IPS-20b (cell line): ENCODE measurements around the gene JAKMIP2.

ENCODE experiments used
- H3K27ac ChIP-seq: one replicate; pipeline ENCODE4 v1.5.1; 2013; ENCODE audit warnings: low read length
- H3K27me3 ChIP-seq: 2 replicates; pipeline ENCODE4 v1.6.1; 2013; ENCODE audit warnings: mild to moderate bottlenecking, low read length, inconsistent platforms; ENCODE audit not compliant: insufficient read depth
- H3K36me3 ChIP-seq: 2 replicates; pipeline ENCODE4 v1.6.1; 2013; ENCODE audit warnings: low read depth, mild to moderate bottlenecking, inconsistent platforms, low read length, moderate library complexity; ENCODE audit not compliant: insufficient read depth
- H3K4me1 ChIP-seq: 2 replicates; pipeline ENCODE4 v1.6.1; 2013; ENCODE audit warnings: mild to moderate bottlenecking, control low read depth, inconsistent platforms, low read length, moderate library complexity; ENCODE audit not compliant: insufficient read depth
- H3K4me3 ChIP-seq: 2 replicates; pipeline ENCODE4 v1.5.1; 2013; ENCODE audit warnings: mild to moderate bottlenecking, low read length, inconsistent platforms
- H3K9ac ChIP-seq: 2 replicates; pipeline ENCODE4 v1.6.1; 2013; ENCODE audit warnings: low read depth, mild to moderate bottlenecking, inconsistent platforms, low read length, moderate library complexity
- H3K9me3 ChIP-seq: 2 replicates; pipeline ENCODE4 v1.6.1; 2013; ENCODE audit warnings: mild to moderate bottlenecking, low read depth, low read length, inconsistent platforms; ENCODE audit not compliant: insufficient read depth

JAKMIP2 gene

DNA sequence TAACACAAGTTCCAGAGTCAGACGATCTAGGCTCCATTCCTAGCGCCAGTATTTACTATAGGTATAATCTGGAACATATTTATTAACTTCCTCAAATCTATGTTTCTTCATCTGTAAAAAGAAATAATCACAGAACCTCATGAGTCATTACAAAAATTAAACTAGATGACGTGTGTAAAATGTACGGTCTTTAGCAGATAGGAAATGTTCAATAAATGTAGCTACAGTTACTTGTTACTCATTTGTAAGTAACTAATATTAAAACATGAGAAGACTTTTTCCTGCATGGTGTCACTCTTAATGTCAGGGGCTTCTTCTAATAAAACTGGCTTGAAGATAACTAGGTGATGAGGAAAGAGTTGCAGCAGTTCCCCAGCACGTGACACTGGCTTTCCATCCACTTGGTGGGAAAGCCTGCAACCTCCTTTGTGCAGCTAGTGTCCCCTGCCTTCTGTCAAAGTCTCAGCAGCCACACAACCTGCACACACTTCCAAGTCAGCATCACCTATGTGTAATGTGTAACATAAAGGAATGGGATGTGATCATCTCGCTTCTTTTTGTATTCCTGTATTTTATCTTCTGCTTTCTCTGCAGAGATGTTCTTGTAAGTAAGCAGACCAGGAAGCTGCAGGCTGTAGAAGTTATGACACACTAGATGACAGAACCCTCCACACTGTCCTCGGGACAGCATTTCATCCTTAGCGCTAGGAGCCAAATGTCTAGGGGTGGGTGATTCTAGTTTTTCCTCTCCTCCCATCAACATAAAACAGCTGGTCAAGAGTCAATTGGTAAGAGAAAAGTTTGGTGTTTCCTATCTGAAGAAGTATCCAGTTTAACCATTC is 1.8 kb upstream of the JAKMIP2 start:
- no peaks in the 10 kb centered on the region for H3K27me3 ChIP-seq
- no peaks in the 10 kb centered on the region for H3K9me3 ChIP-seq
- H3K9ac ChIP-seq: no peak overlapping the region
- no peak overlapping the region for H3K4me3 ChIP-seq
- no peak overlapping the region for H3K27ac ChIP-seq
- H3K36me3 ChIP-seq: no peaks in the 10 kb centered on the region
- peaks cover 18% of the 10 kb centered on the region; the same call in 1 of the 2 replicates for H3K4me1 ChIP-seq

DNA sequence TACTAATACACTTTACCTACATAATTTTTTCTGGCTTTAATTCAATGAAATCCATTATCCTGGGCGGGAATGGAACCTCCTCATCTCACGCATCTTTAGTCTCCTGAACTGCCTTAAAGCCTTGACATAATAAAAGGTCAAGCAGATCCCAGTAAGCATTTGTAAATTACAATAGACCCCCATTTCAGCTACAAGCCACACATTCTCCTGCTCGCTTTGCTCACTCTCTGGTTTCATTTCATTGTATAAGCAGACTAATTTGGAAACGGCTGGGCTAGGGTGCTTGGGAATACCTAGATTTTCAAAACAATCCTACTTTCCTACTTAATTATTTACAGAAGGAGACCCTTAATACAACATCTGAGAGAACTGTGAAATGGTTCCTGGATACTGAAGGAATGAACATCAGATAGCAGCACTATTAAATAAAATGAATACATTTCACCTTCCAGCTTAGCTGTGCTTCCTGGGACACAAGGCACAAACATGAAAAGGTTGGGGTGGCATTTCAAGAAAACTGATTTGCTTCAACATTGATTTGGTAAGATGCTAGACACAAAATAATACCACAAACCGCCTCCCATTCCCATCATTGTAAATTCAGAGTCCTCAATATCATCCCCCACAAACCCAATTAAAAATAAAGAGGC is 1.5 kb downstream of the JAKMIP2 start:
- Histone ChIP-seq H3K27ac (no peak overlapping the region), H3K4me1 (peaks cover 18% of the 10 kb centered on the region; the same call in 1 of the 2 replicates), H3K9me3 (peaks cover 3% of the 10 kb centered on the region; the same call in 1 of the 2 replicates), H3K27me3 (no peaks in the 10 kb centered on the region), H3K9ac (peak overlapping the region; percentile 94; the same call in 1 of the 2 replicates), H3K36me3 (no peaks in the 10 kb centered on the region), H3K4me3 (peak overlapping the region; percentile 95)

DNA sequence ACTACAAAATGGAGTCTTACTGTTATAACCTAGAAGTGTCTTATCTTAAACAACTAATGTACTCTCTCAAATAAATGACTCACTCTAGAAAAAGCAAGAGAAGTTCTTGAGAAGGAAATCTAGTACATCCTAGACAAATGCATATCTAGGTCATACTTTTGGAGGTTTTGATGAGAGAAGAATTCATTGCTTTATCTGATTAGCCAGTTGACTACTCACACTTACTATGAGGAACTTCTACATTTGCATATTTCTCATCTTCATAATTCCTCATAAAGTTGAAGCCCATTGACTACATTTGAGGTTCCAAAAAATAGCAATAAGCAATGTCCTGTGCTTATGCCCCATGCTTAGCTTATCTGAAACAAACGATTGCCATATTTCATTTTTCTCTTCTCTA is 2.8 kb downstream of the JAKMIP2 start:
- peaks cover 22% of the 10 kb centered on the region; the same call in 1 of the 2 replicates for H3K4me1 ChIP-seq
- H3K27ac ChIP-seq: no peak overlapping the region
- H3K27me3 ChIP-seq: no peaks in the 10 kb centered on the region
- H3K4me3 ChIP-seq: peak overlapping the region; percentile 95
- H3K9ac ChIP-seq: peak overlapping the region; percentile 94; the same call in 1 of the 2 replicates
- no peaks in the 10 kb centered on the region for H3K36me3 ChIP-seq
- H3K9me3 ChIP-seq: peaks cover 3% of the 10 kb centered on the region; the same call in 1 of the 2 replicates

DNA sequence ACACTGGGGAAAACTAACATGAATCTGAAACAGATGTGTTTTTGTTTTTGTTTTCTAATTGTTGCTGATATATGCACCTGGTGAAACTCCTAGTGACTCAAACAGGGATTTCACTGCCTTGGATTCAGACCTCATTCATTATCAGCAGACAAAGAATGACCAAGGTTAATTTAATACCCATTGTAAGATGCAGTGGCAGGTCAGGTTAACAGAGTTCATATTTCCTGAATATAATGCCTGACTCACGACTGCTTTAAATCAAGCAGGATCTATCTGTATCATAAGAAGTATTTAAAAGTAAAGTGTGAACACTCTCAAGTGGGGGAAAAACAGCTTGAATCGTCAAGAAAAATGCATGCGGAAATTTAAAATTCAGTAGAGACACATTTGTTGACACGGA is 5.5 kb downstream of the JAKMIP2 start:
- Histone ChIP-seq H3K36me3 (no peaks in the 10 kb centered on the region), H3K9ac (no peak overlapping the region), H3K27ac (no peak overlapping the region), H3K4me3 (no peak overlapping the region), H3K9me3 (peaks cover 3% of the 10 kb centered on the region; the same call in 1 of the 2 replicates), H3K27me3 (no peaks in the 10 kb centered on the region), H3K4me1 (peaks cover 28% of the 10 kb centered on the region; the same call in 1 of the 2 replicates)

DNA sequence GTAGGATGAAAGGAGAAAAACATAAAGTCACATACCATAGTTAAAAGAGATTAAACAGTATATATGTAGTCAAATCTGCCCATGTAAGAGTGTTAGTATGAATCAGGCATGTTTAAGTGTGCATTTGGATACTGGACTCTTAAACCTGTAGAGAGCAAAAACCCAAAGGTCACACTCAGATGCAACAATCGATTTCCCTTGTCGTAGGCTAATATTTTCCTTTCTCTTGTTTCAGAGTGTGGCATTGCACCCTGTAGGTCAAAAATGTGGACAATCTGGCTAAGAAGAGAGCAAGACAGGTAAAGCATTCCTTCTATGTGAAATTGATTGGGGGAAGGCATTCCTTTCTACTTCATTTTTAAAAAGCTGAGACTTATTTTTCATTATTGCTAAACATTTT is 8.9 kb downstream of the JAKMIP2 start:
- no peak overlapping the region for H3K27ac ChIP-seq
- no peak overlapping the region for H3K9ac ChIP-seq
- no peak overlapping the region for H3K4me3 ChIP-seq
- peaks cover 15% of the 10 kb centered on the region; the same call in 1 of the 2 replicates for H3K4me1 ChIP-seq
- H3K27me3 ChIP-seq: no peaks in the 10 kb centered on the region
- H3K36me3 ChIP-seq: no peaks in the 10 kb centered on the region
- H3K9me3 ChIP-seq: peaks cover 3% of the 10 kb centered on the region; the same call in 1 of the 2 replicates

DNA sequence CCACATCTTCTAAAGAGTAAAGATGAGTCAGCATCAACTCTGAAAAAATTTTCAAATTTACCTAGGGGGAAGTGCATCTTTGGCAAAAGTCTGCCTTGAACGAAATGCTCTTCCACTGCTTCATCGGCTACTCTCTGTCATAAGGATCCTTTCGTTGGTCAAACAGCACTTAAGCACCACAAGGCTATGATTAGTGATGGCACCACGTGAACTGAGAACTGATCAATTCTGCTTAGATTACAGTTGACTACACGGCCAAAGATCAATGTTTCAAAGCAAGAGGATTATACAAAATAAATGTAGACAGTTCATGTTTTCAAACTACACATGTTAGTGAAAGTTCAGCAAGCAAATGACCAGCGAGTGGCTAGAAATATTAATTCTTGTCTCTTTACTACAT is 9.4 kb downstream of the JAKMIP2 start:
- Histone ChIP-seq H3K27me3 (no peaks in the 10 kb centered on the region), H3K4me3 (no peak overlapping the region), H3K9ac (no peak overlapping the region), H3K27ac (no peak overlapping the region), H3K9me3 (peaks cover 3% of the 10 kb centered on the region; the same call in 1 of the 2 replicates), H3K4me1 (peaks cover 15% of the 10 kb centered on the region; the same call in 1 of the 2 replicates), H3K36me3 (no peaks in the 10 kb centered on the region)

DNA sequence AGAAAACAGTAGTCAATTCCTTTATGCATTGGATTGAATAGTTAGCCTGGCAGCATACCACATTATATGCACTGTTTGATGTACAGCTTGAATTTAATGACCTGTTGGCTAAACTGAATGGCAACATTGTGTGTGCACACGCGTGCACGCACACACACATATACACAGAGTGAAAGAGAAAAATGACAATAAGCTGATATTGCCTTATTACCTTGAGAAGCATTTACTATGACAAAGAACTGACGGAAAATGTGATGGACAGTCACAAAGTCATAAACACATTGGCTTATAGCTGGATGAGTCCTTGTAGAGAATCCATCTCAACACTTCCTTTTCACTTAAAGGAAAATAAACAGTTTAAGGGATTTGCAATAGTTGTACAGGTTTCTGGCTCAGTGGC is 15.5 kb downstream of the JAKMIP2 start:
- no peak overlapping the region for H3K4me3 ChIP-seq
- H3K27me3 ChIP-seq: no peaks in the 10 kb centered on the region
- H3K9me3 ChIP-seq: no peaks in the 10 kb centered on the region
- H3K27ac ChIP-seq: no peak overlapping the region
- no peak overlapping the region for H3K9ac ChIP-seq
- peaks cover 4% of the 10 kb centered on the region; the same call in 1 of the 2 replicates for H3K4me1 ChIP-seq
- no peaks in the 10 kb centered on the region for H3K36me3 ChIP-seq

DNA sequence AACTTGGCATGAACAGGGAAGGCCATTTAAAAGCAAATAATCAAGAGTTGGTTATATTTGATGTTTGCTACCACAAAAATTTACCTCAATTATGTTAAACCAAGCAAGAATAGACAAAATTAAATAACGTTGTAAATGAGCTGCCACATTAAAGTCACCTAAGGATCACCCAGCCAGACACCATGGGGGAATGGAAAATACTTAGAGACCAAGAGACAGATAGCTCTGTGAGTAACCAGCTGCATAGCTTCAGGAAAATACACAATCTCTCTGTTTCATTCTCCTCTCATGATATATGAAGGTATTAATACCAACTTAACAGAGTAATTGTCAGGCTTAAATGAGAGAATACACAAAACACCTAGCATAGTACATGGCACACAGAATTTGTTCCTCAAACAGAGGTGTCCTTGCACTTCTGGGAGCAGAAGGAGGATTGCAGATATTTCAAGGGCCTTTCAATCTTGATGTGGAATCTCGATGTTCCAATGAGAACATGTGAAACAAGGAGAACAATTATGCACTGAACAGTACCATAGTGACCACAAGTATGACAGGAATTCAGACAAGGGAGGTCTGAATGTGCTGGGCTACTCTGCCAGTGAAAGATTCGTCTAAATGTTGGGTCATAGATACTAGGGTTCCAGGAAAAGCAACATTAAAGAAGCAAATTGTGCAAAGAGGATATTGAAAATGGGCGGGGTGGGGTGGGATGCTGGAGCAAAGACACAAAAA is 18.6 kb downstream of the JAKMIP2 start:
- Histone ChIP-seq H3K27me3 (no peaks in the 10 kb centered on the region), H3K27ac (no peak overlapping the region), H3K4me3 (no peak overlapping the region), H3K9ac (no peak overlapping the region), H3K4me1 (peaks cover 14% of the 10 kb centered on the region; the same call in 1 of the 2 replicates), H3K9me3 (no peaks in the 10 kb centered on the region), H3K36me3 (no peaks in the 10 kb centered on the region)

DNA sequence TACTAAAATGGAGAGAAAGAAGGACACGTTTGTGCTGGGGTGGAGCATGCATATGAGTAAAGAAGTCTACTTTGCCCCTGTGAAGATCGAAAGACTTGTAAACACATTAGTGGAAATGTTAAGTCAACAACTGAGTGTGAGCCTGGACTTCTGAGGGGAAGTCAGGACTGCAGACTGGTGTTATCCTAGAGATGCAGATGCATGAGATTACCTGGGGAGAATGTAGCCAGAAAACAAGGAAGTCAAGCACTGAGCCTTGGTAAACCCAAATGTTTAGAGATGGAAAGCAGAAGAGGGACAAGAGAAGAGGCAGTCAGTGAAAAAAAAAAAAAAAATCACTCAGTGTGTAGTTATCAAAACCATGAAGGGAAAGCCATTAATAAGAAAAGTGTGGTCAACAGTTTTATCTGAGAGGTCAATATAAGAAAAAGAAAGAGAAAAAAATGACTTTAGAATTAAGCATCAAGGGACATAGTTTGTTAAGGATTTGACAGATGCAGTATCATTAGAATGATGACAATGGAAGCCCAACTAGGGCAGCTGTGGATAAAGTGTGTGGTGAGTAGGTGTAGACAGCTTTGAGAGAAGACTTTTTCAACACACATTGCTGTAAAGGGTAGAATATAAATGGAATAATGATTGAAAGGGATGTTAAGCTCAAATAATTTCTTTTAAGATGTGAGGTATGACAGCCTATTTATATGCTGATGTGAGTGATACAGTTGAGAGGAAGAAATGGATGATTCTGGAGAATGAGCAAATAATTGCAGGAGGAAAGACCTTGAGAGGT is 22.2 kb downstream of the JAKMIP2 start:
- Histone ChIP-seq H3K4me1 (peaks cover 16% of the 10 kb centered on the region; the same call in 1 of the 2 replicates), H3K36me3 (no peaks in the 10 kb centered on the region), H3K9me3 (no peaks in the 10 kb centered on the region)

DNA sequence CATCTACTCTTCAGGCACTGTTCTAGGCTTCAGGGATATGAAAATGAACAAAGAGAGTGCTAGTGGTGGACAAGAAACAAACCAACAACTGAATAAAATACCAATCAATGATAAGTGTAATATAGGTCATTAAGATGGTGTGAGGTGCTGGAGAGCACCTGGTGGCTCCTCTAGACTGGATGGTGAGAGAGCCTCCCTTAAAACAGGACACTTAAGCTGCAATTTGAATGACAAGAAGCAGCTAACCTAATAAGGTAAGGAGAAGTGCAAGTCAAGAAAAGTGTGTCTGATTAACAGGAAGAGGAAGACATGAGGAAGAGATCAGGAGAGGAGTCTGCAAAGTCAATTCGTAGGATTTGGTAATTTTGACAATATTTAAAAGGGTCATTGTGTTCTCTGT is 23.1 kb downstream of the JAKMIP2 start:
- Histone ChIP-seq H3K9ac (no peak overlapping the region), H3K27me3 (no peaks in the 10 kb centered on the region), H3K4me1 (peaks cover 16% of the 10 kb centered on the region; the same call in 1 of the 2 replicates), H3K27ac (no peak overlapping the region), H3K4me3 (peak overlapping the region; percentile 13; the same call in 1 of the 2 replicates), H3K9me3 (no peaks in the 10 kb centered on the region), H3K36me3 (no peaks in the 10 kb centered on the region)

More for the DNA sequence above, 22.2 kb downstream of the JAKMIP2 start:
- Histone ChIP-seq H3K9ac (no peak overlapping the region), H3K4me3 (peak overlapping the region; percentile 13; the same call in 1 of the 2 replicates), H3K27ac (no peak overlapping the region), H3K27me3 (no peaks in the 10 kb centered on the region)

DNA sequence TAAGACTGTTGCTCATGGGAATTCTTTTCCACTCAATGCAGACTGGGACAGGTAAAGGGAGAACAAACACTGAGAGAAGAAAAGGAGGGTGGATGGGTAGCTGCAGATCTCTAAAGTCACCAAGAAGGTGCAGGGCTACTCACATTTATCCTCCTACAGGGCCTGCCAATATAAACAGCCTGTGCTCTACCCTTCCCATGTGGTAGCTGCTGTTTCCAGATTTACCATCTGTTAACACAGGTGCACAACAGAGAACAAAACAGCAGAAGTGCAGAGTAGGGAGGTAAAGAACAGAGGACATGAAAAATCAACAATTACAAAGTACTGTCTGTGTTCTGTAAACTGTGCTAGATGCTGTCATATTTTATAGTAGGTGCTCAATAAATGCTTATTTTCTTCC is 26.0 kb downstream of the JAKMIP2 start:
- Histone ChIP-seq H3K4me1 (peaks cover 24% of the 10 kb centered on the region; the same call in 1 of the 2 replicates), H3K27me3 (no peaks in the 10 kb centered on the region), H3K4me3 (no peak overlapping the region), H3K9ac (no peak overlapping the region), H3K27ac (no peak overlapping the region), H3K9me3 (no peaks in the 10 kb centered on the region), H3K36me3 (no peaks in the 10 kb centered on the region)
